PFSK-1 (cell line): Measurements from ENCODE around the gene CELA2B.

Experiments used
- FOXP2 ChIP-seq: optimal IDR thresholded peaks from 2 replicates; pipeline ENCODE3; 2011; ENCODE audit warnings: borderline replicate concordance, control low read depth, inconsistent platforms; ENCODE audit not compliant: insufficient read depth; ENCODE audit errors: extremely low read length, extremely low read depth
- POLR2AphosphoS5 ChIP-seq: IDR thresholded peaks from 2 replicates; pipeline ENCODE4 v1.6.1; 2012; ENCODE audit warnings: low read depth, mild to moderate bottlenecking, control low read depth, low read length, moderate library complexity
- SIN3A ChIP-seq: IDR thresholded peaks from 2 replicates; pipeline ENCODE4 v1.6.1; 2012; ENCODE audit warnings: mild to moderate bottlenecking, low read length, moderate library complexity, borderline replicate concordance; ENCODE audit not compliant: insufficient read depth

GRCh38 chr1:15493869-15494390, 18.0 kb downstream of the CELA2B start:
- TF ChIP-seq SIN3A, result no peak
- no peak for TF ChIP-seq FOXP2
- no peak for TF ChIP-seq POLR2AphosphoS5
